Measurements from ENCODE around the gene TRAPPC2L. TPM values are rescaled to one million over a fixed set of nuclear protein-coding genes. Genes with fewer than 3 reads are reported as not detected.

The TRAPPC2L gene
- total RNA-seq, 1 experiment from 2014 or later, result 35.6 TPM

DNA sequence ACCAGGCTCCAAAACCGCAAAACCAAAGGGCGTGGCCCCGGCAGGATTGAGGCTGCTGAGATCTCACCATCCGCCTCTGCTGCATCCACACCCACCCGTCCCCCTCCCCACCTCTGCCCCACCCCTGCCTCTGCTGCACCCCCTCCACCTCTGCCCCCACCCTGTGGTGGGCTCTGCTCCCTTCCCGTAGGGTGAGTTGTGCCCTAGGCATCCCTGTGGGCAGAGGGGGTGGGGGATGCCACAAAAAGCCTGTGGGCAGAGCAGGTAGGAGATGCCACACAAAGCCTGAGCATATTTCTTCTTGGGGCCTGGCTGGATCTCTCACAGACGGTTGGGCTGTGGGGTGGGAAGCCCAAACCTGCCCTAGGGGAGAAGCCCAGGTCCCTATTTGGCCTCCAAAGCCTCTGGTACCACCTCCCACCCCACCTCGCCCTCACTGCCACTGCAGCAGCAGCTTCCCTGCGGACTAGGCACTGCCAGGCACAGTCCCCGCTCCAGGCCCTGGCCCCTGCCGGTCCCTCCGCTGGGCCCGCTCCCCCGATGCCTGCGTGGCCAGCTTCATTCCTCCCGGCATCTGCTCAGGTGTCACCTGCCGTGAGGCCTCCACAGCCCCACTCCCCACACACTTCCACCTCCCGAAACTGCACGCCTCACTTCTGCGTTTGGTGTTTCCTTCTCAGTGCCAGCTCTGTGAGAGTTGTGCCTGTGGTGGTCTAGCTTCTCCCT lies 20.8 kb downstream of the TRAPPC2L start:
- DNase-seq, result no peak
- Histone ChIP-seq H3K4me3 (no peak overlapping the region), H3K27me3 (no peaks in the 10 kb centered on the region), H3K36me3 (no peaks in the 10 kb centered on the region), H3K9me3 (no peaks in the 10 kb centered on the region)

DNA sequence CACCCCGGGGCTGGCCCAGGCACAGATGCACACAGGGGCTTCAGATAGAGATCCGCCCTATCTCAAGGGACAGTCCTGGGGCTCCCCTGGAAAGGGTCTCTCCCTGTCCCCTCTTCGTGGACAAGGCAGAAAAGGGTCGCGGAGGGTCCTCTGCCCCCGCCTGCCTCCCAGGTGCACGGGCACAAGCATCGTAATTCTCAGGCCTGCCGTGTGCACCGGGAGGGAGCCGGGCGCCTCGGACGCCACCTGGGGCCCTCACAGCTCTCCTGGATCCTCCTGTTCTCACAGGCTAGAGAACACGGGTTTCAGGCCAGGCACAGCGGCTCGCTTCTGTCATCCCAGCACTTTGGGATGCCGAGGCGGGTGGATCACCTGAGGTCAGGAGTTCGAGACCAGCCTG lies 21.4 kb downstream of the TRAPPC2L start:
- Histone ChIP-seq H3K36me3 (no peaks in the 10 kb centered on the region), H3K9me3 (no peaks in the 10 kb centered on the region), H3K4me3 (no peak overlapping the region), H3K27me3 (no peaks in the 10 kb centered on the region)
- DNase-seq, result no peak

DNA sequence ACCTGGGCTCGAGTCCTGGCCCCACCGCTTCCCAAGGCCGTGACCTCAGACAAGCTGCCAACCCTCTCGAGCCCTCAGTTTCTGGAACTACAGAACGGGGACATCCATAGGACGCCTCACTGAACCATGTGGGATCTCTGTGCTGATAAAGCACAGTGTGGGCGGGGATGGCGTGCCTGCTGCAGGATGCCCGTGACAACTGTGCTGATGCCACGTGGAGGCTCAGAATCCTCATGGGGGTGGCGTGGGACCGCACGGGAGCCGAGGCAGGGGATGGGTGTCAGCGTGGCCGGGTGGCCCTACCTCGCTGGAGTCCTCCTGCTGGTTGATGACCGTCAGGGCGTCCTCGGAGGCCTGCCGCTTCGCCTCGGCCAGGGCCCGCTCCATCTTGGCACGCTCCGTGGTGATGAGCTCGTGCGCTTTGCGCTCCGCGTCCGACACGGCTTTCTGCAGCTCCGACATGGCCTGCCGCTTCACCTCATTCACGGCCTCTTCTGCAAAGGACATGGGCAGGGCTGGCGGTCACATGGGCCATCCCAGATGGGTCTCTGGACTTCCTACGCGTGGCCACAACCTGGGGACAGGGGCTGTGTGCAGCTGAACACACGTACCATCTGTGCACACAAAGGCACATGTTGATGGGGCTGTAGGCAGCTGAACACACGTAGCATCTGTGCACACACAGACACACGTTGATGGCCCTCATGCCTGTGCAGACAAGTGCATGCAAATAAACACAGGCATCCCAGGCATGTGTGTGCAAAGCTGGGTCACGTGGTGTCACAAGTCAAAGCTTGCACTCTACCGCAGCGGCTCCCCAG lies 22.2 kb downstream of the TRAPPC2L start:
- Histone ChIP-seq H3K36me3 (no peaks in the 10 kb centered on the region), H3K9me3 (no peaks in the 10 kb centered on the region), H3K27me3 (no peaks in the 10 kb centered on the region), H3K4me3 (no peak overlapping the region)
- DNase-seq, result no peak

DNA sequence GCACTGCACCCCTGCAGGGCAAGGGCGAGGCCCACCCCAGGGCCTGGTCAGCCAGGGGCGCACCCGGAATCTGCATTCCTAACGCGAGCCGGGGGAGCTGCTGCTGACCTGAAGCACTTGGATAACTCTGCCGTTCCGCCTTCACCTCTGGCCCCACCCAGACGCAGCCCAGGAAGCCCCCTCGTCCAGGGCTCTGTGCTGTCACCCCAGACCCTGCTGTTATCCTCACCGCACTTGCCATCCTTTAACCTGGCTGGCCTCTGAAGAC lies 22.8 kb downstream of the TRAPPC2L start:
- H3K36me3 ChIP-seq, result no peaks in the 10 kb centered on the region
- no peak for DNase-seq
- H3K4me3 ChIP-seq, result no peak overlapping the region
- no peaks in the 10 kb centered on the region for H3K9me3 ChIP-seq
- H3K27me3 ChIP-seq, result no peaks in the 10 kb centered on the region

DNA sequence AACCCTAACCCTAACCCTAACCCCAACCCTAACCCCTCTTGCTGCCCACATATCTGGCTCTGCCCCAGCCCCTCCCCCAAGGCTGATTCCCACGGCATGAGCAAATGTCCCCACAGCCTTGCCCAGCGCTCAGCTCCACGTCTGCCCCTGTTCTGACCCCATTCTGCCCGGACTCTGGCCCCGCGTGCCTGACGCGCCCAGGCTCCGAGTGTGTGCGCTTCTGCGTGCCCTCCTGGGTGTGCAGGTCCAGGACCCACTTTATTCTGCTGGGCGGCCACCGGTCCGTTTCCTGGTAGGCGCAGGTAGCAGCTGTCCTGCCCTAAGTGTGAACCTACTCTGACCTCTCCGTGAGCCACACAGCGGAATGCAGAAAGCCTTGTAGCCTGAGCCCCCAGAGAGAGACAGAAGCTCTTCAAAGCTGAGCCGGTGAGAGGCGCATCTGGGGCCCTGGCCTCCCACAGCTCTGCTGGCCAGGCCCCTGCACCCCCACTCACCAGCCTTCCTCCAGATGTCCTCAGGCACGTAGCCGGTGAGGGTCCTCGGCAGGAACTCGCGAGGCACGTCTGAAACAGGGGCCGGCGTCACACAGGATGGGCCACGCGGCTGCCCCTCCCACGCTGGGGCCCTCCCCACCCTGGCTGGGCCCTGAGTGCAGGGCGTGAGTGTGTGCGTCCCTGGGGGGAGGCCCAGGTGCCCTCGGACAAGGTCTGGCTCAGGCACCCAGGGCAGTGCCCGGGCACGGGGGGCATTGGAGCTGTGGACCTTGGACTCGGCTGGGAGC lies 23.5 kb downstream of the TRAPPC2L start:
- H3K36me3 ChIP-seq, result no peaks in the 10 kb centered on the region
- no peak for DNase-seq
- no peaks in the 10 kb centered on the region for H3K9me3 ChIP-seq
- H3K4me3 ChIP-seq, result no peak overlapping the region
- no peaks in the 10 kb centered on the region for H3K27me3 ChIP-seq

DNA sequence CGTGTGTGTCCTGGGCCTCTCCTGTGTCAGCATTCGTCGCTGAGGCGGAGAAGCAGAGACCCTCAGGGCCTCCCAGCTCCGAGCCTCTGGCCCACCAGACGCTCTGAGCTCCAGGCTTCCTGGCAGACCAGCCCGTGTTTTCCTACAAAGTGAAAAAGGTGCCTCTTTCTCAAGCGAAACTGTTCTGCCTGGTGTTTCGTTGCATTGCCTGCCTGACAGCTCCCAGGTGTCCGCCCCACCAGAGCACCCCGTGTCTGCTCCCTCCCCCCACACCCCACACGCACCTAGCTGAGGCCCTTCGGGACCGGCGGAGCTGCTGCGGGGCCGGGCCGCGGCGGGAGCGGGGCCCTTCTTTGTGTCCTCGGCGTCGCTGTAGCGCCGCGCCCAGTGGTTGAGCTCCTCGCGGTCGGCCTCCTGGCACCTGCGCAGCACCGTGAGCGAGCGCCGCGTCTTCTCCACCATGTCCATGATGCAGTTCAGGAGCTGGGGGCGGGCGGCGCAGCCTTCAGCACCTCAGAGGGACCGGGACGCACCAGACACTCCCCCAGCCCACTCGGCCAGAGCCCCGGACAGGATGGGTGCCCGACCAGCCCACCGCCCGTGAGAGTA lies 24.2 kb downstream of the TRAPPC2L start:
- DNase-seq, result no peak
- H3K4me3 ChIP-seq, result no peak overlapping the region
- H3K27me3 ChIP-seq, result no peaks in the 10 kb centered on the region
- H3K9me3 ChIP-seq, result no peaks in the 10 kb centered on the region
- H3K36me3 ChIP-seq, result no peaks in the 10 kb centered on the region

DNA sequence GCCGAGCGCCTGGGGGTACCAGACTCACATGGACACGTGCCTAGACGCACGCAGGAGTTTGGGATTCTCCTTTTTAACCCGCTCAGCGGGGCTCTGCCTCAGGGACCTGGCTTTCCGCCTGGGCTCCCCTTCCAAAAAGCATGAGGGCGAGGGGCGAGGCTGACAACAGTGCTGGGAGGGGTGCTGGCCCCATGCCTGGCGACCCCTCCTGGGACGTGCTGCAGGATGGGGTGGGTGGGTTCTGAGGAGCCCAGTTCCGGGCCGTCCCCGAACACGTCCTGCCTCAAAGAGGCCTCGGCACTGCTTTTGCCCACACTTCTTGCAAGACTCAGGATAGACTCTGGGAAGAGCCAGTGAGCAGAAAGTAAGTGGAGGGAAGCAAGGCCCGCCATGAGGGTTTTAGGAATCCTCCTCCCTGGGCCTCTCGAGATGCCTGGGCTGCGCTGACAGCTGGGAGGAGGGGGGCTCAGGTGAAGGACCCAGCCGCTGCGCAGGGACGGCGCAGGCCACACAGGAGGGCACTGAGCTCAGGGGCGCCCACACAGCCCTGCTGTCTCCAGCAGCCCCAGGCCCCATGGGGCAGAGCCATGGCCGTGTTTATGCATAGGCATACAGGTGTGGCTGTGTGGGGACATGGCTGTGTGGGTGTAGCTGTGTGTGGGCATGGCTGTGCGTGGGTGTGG lies 24.9 kb downstream of the TRAPPC2L start:
- H3K36me3 ChIP-seq, result no peaks in the 10 kb centered on the region
- no peak overlapping the region for H3K4me3 ChIP-seq
- no peaks in the 10 kb centered on the region for H3K9me3 ChIP-seq
- no peaks in the 10 kb centered on the region for H3K27me3 ChIP-seq
- no peak for DNase-seq

DNA sequence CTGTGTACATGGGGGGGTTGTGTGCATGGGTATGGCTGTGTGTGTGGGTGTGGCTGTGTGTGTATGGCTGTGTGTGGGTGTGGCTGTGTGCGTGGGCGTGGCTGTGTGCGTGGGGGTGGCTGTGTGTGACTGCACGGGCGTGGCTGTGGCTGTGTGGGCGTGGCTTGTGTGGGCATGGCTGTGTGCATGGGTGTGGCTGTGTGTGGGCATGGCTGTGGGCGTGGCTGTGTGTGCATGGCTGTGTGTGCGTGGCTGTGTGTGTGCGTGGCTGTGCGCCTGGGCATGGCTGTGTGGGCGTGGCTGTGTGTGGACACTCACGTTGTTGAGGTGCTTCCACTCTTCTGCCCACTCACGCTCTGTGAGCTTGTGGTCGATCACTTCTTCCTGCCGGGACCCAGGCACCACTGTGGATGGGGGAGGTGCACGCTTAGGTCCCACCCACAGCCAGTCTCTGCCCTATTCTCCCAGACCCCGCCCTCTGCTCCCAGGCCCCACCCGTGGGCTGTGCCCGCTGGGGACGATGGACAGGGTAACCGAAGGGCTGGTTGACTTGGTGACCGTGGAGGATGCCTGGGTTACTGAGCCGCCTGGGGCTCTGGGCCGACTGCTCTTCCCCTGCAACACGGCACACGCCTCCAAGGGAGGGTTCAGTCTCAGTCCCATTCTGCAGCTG lies 25.6 kb downstream of the TRAPPC2L start:
- Histone ChIP-seq H3K4me3 (no peak overlapping the region), H3K9me3 (no peaks in the 10 kb centered on the region), H3K36me3 (no peaks in the 10 kb centered on the region), H3K27me3 (no peaks in the 10 kb centered on the region)
- DNase-seq, result peak; percentile 44

DNA sequence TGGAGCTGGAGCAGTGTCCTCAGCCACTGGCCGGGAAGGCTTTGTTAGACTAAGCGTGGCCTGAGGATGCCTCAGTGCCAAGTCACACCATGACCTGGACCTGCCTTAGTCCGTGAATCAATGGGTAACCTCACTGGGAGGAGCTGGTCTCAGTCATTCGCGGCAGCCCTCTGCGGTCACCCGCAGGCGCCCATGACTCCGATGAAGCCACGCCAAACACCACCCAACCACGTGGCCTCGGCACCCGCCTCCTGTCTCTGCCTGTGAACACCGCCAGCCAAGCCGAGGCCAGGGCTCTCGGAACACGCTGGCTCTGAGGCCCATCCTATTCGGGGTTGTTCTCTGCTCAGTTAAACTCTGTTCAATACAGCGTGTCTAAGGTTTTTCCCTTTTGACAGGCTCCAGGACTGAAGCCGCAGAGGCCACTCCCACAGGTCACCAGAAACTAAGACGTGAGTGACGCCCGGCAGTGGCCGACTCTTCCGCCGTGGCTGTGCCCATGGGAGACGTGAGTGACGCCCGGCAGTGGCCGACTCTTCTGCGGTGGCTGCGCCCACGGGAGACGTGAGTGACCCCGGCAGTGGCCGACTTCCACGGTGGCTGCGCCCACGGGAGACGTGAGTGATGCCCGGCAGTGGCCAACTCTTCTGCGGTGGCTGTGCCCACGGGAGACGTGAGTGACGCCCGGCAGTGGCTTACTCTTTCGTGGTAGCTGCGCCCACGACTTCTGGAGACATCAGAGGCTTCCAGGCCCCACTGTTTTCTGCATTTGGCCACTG lies 26.4 kb downstream of the TRAPPC2L start:
- no peaks in the 10 kb centered on the region for H3K36me3 ChIP-seq
- H3K9me3 ChIP-seq, result no peaks in the 10 kb centered on the region
- H3K27me3 ChIP-seq, result no peaks in the 10 kb centered on the region
- H3K4me3 ChIP-seq, result no peak overlapping the region
- peak; percentile 82 for DNase-seq

DNA sequence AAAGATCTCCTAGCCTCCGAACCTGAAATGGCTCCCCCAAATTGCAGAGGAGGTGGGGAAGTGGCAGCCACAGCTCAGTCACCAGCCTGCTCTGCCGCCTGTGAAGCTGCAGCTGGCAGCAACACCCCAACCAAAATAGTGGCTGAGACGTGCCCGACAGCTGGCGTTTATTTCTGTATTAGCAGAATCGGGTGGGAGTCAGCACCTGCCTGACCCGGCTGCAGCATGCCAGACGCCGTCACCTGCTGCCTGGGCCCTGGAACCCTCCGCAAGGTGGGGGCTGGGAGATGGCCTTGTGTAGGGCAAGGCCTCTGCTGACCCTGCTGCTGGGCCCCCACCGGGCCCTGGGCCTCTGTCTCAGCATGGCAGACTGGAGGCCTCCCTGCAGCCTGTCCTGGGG lies 27.0 kb downstream of the TRAPPC2L start:
- Histone ChIP-seq H3K36me3 (no peaks in the 10 kb centered on the region), H3K4me3 (no peak overlapping the region), H3K27me3 (no peaks in the 10 kb centered on the region), H3K9me3 (no peaks in the 10 kb centered on the region)
- DNase-seq, result no peak

DNA sequence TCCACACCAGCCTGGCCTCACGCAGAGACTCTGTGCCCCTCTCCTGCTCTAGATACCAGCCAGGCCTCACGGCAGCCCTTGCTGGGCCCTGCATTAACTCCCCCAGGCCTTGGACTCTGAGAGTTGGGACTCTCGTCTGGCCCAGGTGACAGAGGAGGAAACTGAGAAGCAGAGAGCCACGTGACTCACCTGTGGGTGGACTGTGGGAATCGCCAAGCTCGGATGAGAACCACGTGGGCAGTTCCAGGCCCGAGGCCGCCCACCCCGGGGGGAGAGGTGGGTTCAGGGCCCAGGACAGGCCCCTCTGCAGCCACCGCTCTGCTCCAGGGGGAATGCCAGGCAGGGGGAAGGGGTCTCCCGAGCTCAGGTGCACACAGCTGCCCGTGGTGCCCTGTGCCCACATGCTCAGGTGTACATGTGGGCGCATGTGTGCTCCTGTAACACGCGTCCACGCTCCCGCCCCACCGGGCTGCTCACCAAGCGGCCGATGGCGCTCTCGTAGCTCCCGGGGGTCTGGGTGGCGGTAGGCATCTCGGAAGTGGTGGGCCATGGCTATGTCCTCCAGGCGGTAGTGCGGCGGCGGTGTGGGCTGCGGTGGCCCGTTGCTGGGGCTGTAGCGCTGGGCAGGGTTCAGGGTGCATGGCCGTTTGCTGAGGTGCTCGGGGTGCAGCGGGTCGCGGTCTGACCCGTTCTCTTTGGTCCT lies 27.8 kb downstream of the TRAPPC2L start:
- no peaks in the 10 kb centered on the region for H3K9me3 ChIP-seq

DNA sequence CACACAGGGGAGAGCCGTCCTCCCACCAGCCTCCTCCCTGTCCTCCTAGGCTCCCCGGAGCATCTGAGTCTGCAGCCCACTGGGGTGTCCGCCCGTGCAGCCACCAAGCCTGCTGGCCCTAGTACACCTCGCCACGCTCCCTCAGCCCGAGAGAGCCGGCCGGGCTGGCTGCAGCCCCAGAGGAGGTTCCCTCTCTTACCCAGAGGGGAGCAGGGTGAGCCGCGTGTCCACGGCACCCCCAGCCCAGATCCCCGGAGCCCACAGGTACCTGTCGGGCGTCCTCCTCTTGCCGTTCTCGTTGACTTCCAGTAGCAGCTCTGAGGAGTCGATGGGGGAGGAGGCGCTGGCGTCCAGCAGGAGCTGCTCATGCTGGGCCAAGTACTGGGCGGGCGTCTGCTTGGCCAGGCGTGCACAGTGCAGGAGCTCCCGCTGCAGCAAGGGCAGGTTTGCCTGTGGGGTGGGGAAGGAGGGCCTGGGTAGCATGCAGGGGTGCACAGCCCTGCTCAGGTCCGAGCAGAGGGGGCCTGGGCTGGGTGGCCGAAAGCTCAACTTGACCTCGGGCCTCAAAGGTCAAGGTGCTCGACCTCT lies 28.9 kb downstream of the TRAPPC2L start:
- Histone ChIP-seq H3K36me3 (no peaks in the 10 kb centered on the region), H3K9me3 (no peaks in the 10 kb centered on the region), H3K4me3 (no peak overlapping the region), H3K27me3 (no peaks in the 10 kb centered on the region)
- no peak for DNase-seq

More for the DNA sequence above, 27.8 kb downstream of the TRAPPC2L start:
- Histone ChIP-seq H3K4me3 (no peak overlapping the region), H3K36me3 (no peaks in the 10 kb centered on the region), H3K27me3 (no peaks in the 10 kb centered on the region)
- DNase-seq, result no peak

DNA sequence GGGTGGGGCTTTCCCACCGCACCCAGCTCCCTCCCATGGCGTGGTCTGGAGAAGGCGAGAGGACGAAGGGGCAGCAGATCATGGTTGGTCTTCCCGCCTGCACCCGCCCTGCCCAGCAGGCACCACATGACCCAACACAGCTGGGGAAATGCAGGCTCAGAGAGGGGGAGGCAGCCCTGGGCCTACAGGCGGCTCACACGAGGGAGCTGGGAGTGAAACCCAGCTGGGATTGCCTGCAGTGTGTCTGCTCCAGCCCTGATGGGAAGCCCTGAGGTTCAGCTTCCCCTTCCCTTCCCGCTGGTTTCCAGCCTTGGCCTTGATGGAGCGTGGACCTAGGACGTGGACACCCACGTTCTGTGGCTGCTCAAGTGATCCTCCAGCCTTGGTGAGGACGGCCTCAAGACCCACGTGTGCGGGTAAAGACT lies 29.5 kb downstream of the TRAPPC2L start:
- Histone ChIP-seq H3K4me3 (no peak overlapping the region), H3K36me3 (no peaks in the 10 kb centered on the region), H3K27me3 (no peaks in the 10 kb centered on the region), H3K9me3 (no peaks in the 10 kb centered on the region)
- DNase-seq, result no peak

DNA sequence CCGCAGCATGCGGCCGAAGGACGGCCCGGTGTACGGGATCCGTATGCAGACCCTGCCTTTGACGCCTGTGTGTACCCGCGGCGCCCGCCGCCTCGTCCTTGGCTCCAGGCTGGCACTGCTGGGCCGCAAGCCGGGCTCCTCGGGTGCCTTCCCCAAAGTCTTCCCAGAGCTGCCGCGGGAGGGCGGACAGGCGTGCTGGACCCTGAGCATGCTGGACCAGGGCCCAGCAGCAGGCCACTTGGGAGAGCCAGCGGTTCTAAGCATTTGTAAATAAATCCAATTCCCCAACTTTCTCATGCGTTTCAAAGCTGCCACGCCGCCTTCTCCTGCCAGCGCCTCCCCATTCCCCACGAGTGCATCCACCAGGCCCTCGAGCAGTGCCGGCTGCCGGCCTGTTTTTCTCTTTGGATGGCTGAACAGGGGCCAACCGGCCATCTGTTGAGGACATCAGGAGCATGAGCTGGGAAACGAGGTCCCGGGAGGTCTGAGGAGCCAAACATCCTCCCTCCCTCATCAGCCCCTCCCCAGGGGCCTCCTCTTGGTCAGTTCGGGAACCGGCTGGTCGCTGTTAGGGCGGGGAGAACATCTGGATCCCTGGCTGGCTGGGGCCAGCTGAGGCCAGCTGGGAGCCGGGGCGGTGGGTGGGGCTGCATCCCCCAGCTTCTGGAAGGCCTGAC lies 30.1 kb downstream of the TRAPPC2L start:
- Histone ChIP-seq H3K9me3 (no peaks in the 10 kb centered on the region), H3K36me3 (no peaks in the 10 kb centered on the region), H3K4me3 (no peak overlapping the region), H3K27me3 (no peaks in the 10 kb centered on the region)
- no peak for DNase-seq

All from MG63 (cell line).